SH-SY5Y (cell line): ENCODE results near the gene VPS33A.

ENCODE experiments used
- GATA2 ChIP-seq: IDR thresholded peaks from 2 replicates; pipeline ENCODE4 v1.6.1; 2011; ENCODE audit warnings: mild to moderate bottlenecking, low read depth, low read length
- GATA3 ChIP-seq: IDR thresholded peaks from 2 replicates; pipeline ENCODE4 v1.6.1; 2011; ENCODE audit warnings: low read depth, mild to moderate bottlenecking, low read length, moderate library complexity

DNA sequence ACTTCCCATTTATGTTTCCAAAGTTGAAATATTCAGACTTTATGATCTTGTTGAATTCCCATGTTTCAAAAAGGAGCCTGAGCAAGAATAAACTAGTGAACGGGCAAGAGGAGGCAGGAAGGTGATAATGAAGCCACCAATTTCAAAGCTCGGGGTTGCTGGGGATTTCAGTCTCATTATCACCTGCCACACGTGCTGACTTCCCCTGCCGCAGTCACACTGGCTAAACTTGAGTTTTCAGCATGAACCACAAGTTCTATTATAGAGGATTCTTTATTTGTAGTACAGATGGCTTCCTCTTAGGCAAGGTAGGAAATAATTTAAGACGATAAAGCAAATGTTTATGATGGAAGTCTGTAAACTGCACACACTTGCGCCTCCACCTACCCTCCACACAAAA is 22.3 kb downstream of the VPS33A start:
- no peak for TF ChIP-seq GATA2
- no peak for TF ChIP-seq GATA3
